ENCODE results near the gene FIGN. TPM values are rescaled to one million over a fixed set of nuclear protein-coding genes. Genes with fewer than 3 reads are reported as not detected.

FIGN gene
- total RNA-seq, 1 experiment from 2014 or later = 14.6 TPM

DNA sequence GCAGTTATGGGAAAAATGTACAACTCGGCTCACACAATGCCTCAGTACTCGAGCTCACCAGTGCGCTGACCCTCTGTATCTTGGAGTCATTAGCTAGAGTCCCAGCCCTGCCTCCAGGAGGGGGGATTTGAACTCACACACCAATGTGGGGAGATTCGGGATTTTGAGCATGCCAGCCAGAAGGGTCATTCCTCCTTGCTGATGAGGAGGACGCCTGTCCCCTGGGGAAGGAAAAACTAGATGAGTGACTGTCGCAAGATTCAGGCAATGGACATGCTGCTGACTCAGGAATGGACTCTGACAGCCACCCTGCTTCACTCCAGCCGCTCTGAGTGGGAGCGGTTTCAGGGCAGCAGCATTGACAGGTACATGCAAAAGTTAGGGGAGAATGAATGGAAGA, 20.6 kb downstream of the FIGN start:
- no peak overlapping the region for H4K5ac ChIP-seq (ENCODE audit: insufficient read length, low read depth, low read length)
- H3K4ac ChIP-seq (ENCODE audit: low read depth, low read length) = no peak overlapping the region
- H2BK15ac ChIP-seq (ENCODE audit: low read depth, low read length) = no peak overlapping the region
- no peak overlapping the region for H4K8ac ChIP-seq (replicated peaks; ENCODE audit: insufficient read length, low read depth, low read length)
- no peak for DNase-seq
- TF ChIP-seq, protein P1, sequence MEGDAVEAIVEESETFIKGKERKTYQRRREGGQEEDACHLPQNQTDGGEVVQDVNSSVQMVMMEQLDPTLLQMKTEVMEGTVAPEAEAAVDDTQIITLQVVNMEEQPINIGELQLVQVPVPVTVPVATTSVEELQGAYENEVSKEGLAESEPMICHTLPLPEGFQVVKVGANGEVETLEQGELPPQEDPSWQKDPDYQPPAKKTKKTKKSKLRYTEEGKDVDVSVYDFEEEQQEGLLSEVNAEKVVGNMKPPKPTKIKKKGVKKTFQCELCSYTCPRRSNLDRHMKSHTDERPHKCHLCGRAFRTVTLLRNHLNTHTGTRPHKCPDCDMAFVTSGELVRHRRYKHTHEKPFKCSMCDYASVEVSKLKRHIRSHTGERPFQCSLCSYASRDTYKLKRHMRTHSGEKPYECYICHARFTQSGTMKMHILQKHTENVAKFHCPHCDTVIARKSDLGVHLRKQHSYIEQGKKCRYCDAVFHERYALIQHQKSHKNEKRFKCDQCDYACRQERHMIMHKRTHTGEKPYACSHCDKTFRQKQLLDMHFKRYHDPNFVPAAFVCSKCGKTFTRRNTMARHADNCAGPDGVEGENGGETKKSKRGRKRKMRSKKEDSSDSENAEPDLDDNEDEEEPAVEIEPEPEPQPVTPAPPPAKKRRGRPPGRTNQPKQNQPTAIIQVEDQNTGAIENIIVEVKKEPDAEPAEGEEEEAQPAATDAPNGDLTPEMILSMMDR (conservative IDR thresholded peaks at IDR 0.05) = no peak
- no peak overlapping the region for H3K27ac ChIP-seq (ENCODE audit: insufficient read length, low read depth, low read length)
- H2BK12ac ChIP-seq (ENCODE audit: insufficient read length, low read depth, low read length) = no peak overlapping the region
- H2AFZ ChIP-seq (ENCODE audit: low read length) = no peak overlapping the region
- no peak overlapping the region for H2AK5ac ChIP-seq (ENCODE audit: insufficient read length, low read length)
- H3K27me3 ChIP-seq (ENCODE audit: insufficient read depth, low read length) = no peaks in the 10 kb centered on the region
- no CpG with 5 or more reads among the region's 8 CpGs for WGBS (ENCODE audit: extremely low coverage, insufficient read length, low lambda C conversion rate)
- peaks cover 3% of the 10 kb centered on the region; the same call in 1 of the 2 replicates for H3K79me2 ChIP-seq (ENCODE audit: insufficient read depth, low read length)
- no peak overlapping the region for H2BK20ac ChIP-seq (ENCODE audit: low read depth, low read length, poor library complexity, severe bottlenecking)
- H3K4me2 ChIP-seq (ENCODE audit: insufficient read depth, insufficient read length, low read length) = no peak overlapping the region
- H3K4me1 ChIP-seq (ENCODE audit: insufficient read depth, low read length) = peaks cover 7% of the 10 kb centered on the region; the same call in 1 of the 2 replicates
- no peak overlapping the region for H2BK120ac ChIP-seq (ENCODE audit: low read depth, low read length, poor library complexity, severe bottlenecking)
- Mint-ChIP-seq H3K4me3 (no peak overlapping the region), H3K9me3 (no peaks in the 10 kb centered on the region), H3K4me1 (peaks cover 45 to 55% of the 10 kb centered on the region in 2 experiments), H3K36me3 (ENCODE audit: insufficient read depth in 1 of 3, low read depth in 3 of 3) (no peaks in the 10 kb centered on the region), H3K27ac (no peak overlapping the region; a peak in 1 of 7 replicates), H3K27me3 (ENCODE audit: low read depth) (no peaks in the 10 kb centered on the region)
- H3K79me1 ChIP-seq (ENCODE audit: insufficient read depth, low read depth, low read length, poor library complexity, severe bottlenecking) = no peaks in the 10 kb centered on the region
- no peak overlapping the region for H2BK5ac ChIP-seq (ENCODE audit: insufficient read length, low read length)
- H4K20me1 ChIP-seq (ENCODE audit: control insufficient read depth, insufficient read depth, insufficient read length) = no peaks in the 10 kb centered on the region
- H3K23me2 ChIP-seq (ENCODE audit: insufficient read length, low read depth, low read length, poor library complexity, severe bottlenecking) = no peaks in the 10 kb centered on the region
- H3K9ac ChIP-seq (ENCODE audit: extremely low read depth, insufficient read length, low read length) = no peak overlapping the region
- no peak overlapping the region for H3K18ac ChIP-seq (ENCODE audit: insufficient read length, low read depth, low read length)
- no peak overlapping the region for H3K56ac ChIP-seq (ENCODE audit: insufficient read length, low read depth, low read length)
- no peak overlapping the region for H3T11ph ChIP-seq (ENCODE audit: low read length)
- no peak overlapping the region for H4K91ac ChIP-seq (ENCODE audit: insufficient read length, low read depth, low read length)
- H3K14ac ChIP-seq (ENCODE audit: insufficient read depth, low read length) = no peak overlapping the region
- no peak overlapping the region for H3K23ac ChIP-seq (ENCODE audit: insufficient read length, low read depth, low read length)
- H3K9me3 ChIP-seq (ENCODE audit: control insufficient read depth, low read depth, low read length) = no peaks in the 10 kb centered on the region

Measured in H9 (cell line).